GM18951 (cell line): ENCODE measurements around the gene ZNF610.
"Not testable (repeated sequence)": the region's sequence is repeated elsewhere in the genome, so short reads cannot be mapped to it uniquely, and the experiment has no call there.

ENCODE experiments used
- POLR2A ChIP-seq: IDR thresholded peaks from 4 replicates; pipeline ENCODE4 v1.6.1; 2011; ENCODE audit warnings: mild to moderate bottlenecking; ENCODE audit not compliant: insufficient read length, insufficient read depth; ENCODE audit errors: extremely low read depth
- in situ Hi-C: fragments of 300-500 bp; cut with MboI; formaldehyde crosslinking; loops from one replicate; pipeline ENCODE4 v1.12.0; 2022; ENCODE audit warnings: low sequenced_read_pairs, mixed read lengths, inconsistent platforms; ENCODE audit not compliant: unreplicated experiment

ZNF610 gene

DNA sequence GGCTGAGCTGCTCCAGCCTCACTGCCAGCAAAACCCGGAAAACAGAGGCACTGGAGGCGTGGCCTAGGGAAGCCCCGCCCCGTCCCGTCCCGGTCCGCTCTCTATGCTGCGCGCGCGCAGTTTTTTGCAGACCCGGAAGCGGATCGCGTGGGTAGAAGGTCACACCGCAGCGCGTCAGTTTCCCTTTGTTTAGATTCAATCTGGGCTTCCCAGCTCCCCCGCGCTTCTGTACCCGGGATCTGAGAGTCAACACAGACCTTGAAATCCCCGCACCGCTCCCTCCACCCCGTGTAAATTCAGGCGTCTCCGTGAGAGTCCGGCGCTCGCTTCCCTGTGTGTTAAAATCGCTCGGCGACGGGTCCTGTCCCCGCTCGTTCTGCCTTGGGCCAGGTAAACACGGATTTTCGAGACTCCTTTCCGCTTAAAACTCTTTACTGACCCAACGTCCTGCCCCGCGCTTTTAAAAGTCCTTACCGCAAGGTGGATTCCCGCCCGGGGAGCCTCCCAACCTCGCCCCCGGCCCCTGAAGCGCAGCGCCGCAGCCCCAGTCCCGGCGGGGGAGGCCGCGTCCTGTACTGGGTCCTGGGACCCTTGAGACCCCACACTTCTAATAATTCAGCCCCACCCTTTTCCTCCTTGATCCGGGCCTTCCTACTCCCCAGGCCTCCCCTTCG, at the start of gene ZNF610:
ZNF610 (plus strand) TSS at position 127 of the 674 bp plus-strand sequence. CDS start 12,930 bp downstream, outside the sequence.
- TF ChIP-seq POLR2A: peak; percentile 43
- in situ Hi-C loops: loop anchor here (10.0 kb wide), 1 partner anchor 939 kb away; no protein-coding TSS in a partner anchor

DNA sequence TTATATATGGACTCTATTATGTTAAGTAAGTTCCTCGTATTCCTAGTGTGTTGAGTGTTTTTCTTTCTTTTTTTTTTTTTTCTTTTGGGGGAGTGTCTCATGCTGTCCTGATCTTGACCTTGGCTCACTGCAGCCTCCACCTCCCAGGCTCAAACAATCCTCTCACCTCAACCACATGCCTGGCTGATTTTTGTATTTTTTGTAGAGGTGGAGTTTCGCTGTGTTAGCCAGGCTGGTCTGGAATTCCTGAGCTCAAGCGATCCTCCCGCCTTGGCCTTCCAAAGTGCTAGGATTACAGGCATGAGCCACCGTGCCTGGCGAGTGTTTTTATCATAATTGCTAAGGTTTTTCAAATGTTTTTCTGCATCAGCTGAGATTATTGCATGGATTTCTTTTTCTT, 49.8 kb upstream of the ZNF610 start:
- in situ Hi-C loops: no loop called here
- TF ChIP-seq POLR2A: no peak

DNA sequence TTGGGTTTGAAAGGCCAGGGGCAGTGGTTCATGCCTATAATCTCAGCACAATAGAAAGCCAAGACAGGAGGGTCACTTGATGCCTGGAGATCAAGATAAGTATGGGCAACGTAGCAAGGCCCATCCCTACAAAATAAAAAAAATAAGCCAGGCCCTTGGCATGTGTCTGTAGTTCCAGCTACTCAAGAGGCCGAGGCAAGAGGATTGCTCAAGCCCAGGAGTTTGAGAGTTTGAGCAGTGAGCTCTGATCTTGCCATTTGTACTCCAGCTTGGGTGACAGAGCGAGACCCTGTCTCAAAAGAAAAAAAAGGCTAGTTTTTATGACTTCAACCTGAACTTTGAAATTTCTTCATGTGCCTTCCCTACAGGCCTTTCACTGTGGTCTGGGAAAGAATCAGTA, 44.3 kb upstream of the ZNF610 start:
- no peak for TF ChIP-seq POLR2A
- in situ Hi-C loops: no loop called here

DNA sequence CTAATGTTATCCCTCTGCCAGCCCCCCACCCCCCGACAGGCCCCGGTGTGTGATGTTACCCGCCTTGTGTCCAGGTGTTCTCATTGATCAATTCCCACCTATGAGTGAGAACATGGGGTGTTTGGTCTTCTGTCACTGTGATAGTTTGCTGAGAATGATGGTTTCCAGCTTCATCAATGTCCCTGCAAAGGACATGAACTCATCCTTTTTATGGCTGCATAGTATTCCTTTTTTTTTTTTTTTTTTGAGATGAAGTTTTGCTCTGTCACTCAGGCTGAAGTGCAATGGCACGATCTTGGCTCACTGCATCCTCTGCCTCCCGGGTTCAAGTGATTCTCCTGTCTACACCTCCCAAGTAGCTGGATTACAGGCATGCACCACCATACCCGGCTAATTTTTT, 43.1 kb upstream of the ZNF610 start:
- in situ Hi-C loops: not testable (repeated sequence)

DNA sequence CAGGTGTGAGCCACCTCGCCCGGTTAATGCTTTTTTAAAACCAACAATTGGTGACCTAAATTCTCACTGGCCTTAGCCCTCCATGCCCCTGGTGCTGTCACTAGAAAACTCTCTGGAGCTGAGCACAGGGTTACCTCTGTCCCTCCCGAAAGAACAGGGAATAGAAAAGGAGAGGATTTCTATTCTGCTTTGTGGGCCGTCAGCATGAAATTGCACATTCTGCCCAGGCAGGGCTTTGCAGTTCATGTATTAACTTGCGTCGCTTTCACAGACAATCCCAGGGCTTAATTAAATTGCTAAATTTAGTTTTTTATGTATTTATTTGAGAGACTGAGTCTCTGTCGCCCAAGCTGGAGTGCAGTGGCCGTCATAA, 39.7 kb upstream of the ZNF610 start:
- in situ Hi-C loops: no loop called here
- no peak for TF ChIP-seq POLR2A

DNA sequence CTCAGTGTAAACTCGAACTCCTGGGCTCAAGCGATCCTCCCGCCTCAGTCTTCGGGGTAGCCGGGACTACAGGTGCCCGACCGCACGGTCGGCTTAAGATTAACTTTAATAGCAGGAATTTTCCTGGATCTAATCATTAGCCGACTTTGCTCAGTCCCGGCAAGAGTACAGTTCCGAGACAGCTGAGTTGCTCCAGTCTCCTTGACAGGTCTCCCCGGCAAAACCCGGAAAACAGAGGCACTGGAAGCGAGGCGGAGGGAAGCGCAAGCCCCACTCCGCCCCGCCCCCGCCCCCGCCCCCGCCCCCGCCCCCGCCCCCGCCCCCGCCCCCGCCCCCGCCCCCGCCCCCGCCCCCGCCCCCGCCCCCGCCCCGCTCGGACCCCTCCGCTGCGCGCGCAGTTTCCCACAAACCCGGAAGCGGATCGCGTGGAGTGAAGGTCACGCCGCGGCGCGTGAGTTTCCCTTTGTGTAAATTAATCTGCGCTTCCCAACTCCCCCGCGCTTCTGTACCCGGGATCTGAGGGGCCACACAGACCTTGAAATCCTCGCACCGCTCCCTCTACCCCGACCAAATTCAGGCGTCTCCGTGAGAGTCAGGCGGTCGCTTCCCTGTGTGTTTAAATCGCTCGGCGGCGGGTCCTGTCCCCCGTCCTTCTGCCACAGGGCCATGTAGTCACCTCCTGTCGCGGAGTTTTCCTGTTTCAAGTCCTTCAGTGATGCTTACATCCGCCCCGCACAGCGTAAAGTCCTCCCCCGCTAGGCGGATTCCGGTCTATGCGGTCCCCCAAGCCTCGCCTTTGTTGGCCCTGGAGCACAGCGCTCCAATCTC, 39.1 kb upstream of the ZNF610 start, which contains the start of gene ZNF480:
ZNF480 (plus strand) TSS at position 397 of the 828 bp plus-strand sequence. CDS start 3,244 bp downstream, outside the sequence.
- TF ChIP-seq POLR2A: peak; percentile 81
- in situ Hi-C loops: no loop called here

DNA sequence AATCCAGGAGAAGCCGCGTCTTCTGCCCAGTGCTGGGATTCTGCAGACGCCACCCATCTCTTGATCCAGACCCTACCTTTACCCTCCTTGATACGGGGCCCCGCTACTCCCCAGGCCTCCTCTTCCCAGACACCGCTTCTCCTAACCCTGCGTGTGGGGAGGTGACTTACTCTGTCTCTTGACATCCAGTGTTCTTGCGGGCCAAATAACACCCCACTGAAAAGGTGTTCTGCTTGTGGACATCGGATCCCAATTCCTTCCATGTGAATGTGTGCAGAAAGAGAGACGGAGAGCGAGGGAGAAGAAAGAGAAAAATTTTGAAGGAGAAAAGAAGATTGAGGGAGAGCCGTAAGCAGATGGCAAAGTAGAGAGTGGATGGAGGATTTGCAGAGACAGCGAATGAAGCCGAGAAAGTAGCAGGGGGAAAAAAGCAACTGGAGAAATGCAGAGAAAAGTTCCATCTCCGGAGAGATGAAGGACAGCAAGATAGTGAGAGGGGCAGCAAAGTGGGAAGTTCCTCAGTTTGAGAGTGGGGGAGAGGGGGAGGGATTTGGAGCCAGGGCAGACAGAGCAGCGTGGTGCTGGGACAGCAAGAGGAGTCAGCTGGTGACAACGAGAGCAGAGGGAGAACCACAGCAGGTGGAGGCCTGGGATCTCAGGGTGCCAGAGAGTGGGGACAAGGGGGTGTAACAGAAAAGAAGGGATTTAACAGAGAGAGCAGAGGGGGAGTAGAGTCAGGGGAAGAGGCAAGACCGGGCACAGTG, 38.3 kb upstream of the ZNF610 start:
- TF ChIP-seq POLR2A: no peak
- in situ Hi-C loops: no loop called here

DNA sequence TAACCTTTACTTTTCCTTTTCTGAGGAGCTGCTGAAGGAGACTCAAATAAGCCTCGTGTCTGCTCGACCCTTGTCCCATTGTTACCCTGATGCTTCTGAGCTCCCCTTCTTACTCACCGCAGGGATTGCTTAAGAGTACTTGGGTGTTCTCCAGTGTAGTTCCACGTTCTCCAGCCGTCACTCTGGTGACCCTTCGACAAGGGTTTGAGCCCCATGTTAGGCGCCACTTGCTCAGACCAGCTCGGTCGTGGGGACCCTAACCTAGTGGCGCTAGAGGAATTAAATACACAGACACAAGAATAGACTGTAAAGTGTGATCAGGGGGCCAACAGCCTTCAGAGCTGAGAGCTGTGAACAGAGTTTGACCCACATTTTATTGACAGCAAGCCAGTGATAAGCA, 28.8 kb upstream of the ZNF610 start:
- in situ Hi-C loops: no loop called here
- no peak for TF ChIP-seq POLR2A

DNA sequence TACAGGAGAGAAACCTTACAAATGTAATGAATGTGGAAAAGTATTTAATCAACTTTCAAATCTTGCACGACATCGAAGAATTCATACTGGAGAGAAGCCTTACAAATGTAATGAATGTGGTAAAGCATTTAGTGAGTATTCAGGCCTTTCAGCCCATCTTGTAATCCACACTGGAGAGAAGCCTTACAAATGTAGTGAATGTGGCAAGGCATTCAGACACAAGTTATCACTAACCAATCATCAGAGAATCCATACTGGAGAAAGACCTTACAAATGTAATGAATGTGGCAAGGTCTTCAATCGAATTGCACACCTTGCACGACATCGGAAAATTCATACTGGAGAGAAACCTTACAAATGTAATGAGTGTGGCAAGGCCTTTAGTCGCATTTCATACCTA, 13.6 kb upstream of the ZNF610 start:
- in situ Hi-C loops: no loop called here
- TF ChIP-seq POLR2A: no peak

DNA sequence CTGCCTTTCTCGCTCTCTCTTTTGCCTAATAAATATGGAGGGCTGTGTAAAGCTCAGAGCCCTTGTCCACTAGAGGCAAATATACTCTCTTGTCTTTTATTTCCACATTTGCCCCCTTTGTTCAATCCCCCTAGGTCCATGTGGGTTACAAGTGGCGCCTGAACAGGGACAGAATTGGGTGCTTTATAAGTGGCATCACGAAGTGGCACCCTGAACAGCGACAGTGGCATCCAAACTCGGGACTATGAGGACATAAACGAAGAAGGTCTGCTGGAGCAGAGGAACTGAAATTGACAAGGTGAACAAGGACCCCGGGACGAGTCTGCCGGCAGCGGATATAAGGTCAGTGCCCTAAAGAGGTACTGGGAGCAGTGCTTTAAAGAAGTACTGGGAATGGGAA, 4.3 kb upstream of the ZNF610 start:
- in situ Hi-C loops: loop anchor here (10.0 kb wide), 1 partner anchor 943 kb away; no protein-coding TSS in a partner anchor
- no peak for TF ChIP-seq POLR2A

DNA sequence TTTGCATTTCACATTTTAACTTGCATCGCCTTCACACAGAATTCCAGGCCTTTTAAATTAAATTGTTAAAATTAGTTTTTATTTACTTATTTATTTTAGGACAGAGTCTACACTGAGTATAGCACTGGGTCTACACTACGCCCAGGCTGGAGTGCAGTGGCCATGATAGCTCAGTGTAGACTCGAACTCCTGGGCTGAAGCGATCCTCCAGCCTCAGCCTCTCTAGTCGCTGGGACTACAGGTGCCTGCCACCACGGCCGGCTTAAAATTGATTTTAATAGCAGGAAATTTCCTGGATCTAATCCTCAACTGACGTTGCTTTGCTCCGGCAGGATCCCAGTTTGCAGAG, 301 bp upstream of the ZNF610 start:
- TF ChIP-seq POLR2A: no peak
- in situ Hi-C loops: loop anchor here (10.0 kb wide), 1 partner anchor 939 kb away; no protein-coding TSS in a partner anchor

DNA sequence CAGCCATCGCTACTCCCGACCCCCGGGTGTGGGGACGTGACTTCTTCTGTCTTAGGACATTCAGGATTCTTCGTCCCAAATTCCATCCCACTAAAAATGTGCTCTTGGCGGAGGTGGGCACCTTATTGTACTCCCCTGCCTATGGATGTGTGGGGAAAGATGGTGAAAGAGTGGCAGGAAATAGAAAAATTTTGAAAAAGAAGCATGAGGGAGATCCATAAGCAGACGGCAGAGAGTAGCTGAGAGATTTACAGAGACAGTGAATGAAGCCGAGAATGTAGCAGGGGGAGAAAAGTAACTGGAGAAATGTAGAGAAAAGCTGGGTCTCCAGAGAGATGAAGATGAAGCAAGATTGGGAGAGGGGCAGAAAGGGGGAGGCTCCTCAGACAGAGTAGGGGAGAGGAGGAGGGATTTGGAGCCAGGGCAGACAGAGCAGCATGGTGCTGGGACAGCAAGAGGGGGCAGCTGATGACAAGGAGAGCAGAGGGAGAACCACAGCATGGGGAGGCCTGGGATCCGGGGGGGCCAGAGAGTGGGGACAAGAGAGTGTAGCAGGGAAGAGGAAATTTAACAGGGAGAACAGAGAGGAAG, 843 bp downstream of the ZNF610 start:
- TF ChIP-seq POLR2A: no peak
- in situ Hi-C loops: loop anchor here (10.0 kb wide), 1 partner anchor 938 kb away; no protein-coding TSS in a partner anchor

DNA sequence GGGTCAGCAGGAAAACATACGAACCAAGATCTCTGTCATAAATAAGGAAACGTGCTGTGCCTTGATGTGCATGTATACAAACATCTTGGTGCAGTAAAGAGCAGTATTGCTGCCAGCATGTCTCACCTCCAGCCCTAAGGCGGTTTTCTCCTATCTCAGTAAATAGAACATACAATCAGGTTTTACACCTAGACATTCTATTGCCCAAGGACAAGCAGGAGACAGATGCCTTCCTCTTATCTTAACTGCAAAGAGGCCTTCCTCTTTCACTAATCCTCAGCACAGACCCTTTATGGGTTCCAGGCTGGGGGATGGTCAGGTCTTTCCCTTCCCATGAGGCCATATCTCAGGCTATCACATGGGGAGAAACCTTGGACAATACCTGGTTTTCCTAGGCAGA, 3.0 kb downstream of the ZNF610 start:
- in situ Hi-C loops: loop anchor here (10.0 kb wide), 1 partner anchor 936 kb away; no protein-coding TSS in a partner anchor
